ENCODE data around the gene RASA3. TPM values are rescaled to one million over a fixed set of nuclear protein-coding genes. Genes with fewer than 3 reads are reported as not detected.

The RASA3 gene
- polyA plus RNA-seq, 1 donor from 2014 or later: 8.5 TPM

GRCh38 chr13:114034481-114034891 lies 97.9 kb downstream of the RASA3 start:
- H3K79me2 ChIP-seq (replicated peaks; ENCODE audit: insufficient read depth, low read length): no peaks in the 10 kb centered on the region
- H2AFZ ChIP-seq (ENCODE audit: low read depth, low read length): no peak overlapping the region
- H3K27ac ChIP-seq (ENCODE audit: low read length): no peak overlapping the region

GRCh38 chr13:114033541-114034315 lies 98.7 kb downstream of the RASA3 start:
- no peaks in the 10 kb centered on the region for H3F3A ChIP-seq (ENCODE audit: insufficient read depth, low read length, poor library complexity, severe bottlenecking)
- H3K27me3 ChIP-seq (ENCODE audit: insufficient read depth, low read depth, low read length): no peaks in the 10 kb centered on the region
- H3K4me2 ChIP-seq (ENCODE audit: low read length): no peak overlapping the region
- H4K20me1 ChIP-seq (ENCODE audit: insufficient read depth): no peaks in the 10 kb centered on the region
- H3K9ac ChIP-seq (ENCODE audit: low read length): no peak overlapping the region
- no peak overlapping the region for H3K27ac ChIP-seq (ENCODE audit: low read length)
- H2AFZ ChIP-seq (ENCODE audit: low read depth, low read length): no peak overlapping the region
- H3K4me3 ChIP-seq (ENCODE audit: low read length): no peak overlapping the region
- peaks cover under 1% of the 10 kb centered on the region for H3K9me3 ChIP-seq (ENCODE audit: low read length)
- H3K79me2 ChIP-seq (replicated peaks; ENCODE audit: insufficient read depth, low read length): no peaks in the 10 kb centered on the region
- H3K36me3 ChIP-seq (ENCODE audit: insufficient read depth, low read length): no peaks in the 10 kb centered on the region
- no peaks in the 10 kb centered on the region for H3K9me2 ChIP-seq (ENCODE audit: insufficient read depth, low read length)
- TF ChIP-seq EP300 (conservative IDR thresholded peaks at IDR 0.05; ENCODE audit: poor library complexity, severe bottlenecking) (no peak), TAF1 (IDR thresholded peaks at IDR 0.05; ENCODE audit: low read depth) (no peak), EZH2 (IDR thresholded peaks at IDR 0.05; ENCODE audit: borderline replicate concordance, insufficient read depth, low read length, poor library complexity, severe bottlenecking) (no peak), REST (IDR thresholded peaks at IDR 0.05; ENCODE audit: borderline replicate concordance) (no peak), CTCF (IDR thresholded peaks at IDR 0.05; ENCODE audit: poor library complexity, severe bottlenecking) (no peak), MXI1 (conservative IDR thresholded peaks at IDR 0.05; ENCODE audit: poor library complexity, severe bottlenecking) (no peak), RAD21 (conservative IDR thresholded peaks at IDR 0.05) (no peak), POLR2AphosphoS5 (IDR thresholded peaks at IDR 0.05) (no peak), SMC3 (conservative IDR thresholded peaks at IDR 0.05; ENCODE audit: poor library complexity) (no peak)

More at GRCh38 chr13:114034481-114034891, 97.9 kb downstream of the RASA3 start:
- peaks cover 6% of the 10 kb centered on the region for H3K9me3 ChIP-seq (ENCODE audit: low read length)
- no peaks in the 10 kb centered on the region for H4K20me1 ChIP-seq (ENCODE audit: insufficient read depth)
- no peak overlapping the region for H3K4me2 ChIP-seq (ENCODE audit: low read length)
- no peak overlapping the region for H3K9ac ChIP-seq (ENCODE audit: low read length)
- no peaks in the 10 kb centered on the region for H3K36me3 ChIP-seq (ENCODE audit: insufficient read depth, low read length)
- no peaks in the 10 kb centered on the region for H3F3A ChIP-seq (ENCODE audit: insufficient read depth, low read length, poor library complexity, severe bottlenecking)
- no peaks in the 10 kb centered on the region for H3K27me3 ChIP-seq (ENCODE audit: insufficient read depth, low read depth, low read length)
- H3K4me3 ChIP-seq (ENCODE audit: low read length): no peak overlapping the region
- H3K9me2 ChIP-seq (ENCODE audit: insufficient read depth, low read length): no peaks in the 10 kb centered on the region
- TF ChIP-seq EP300 (conservative IDR thresholded peaks at IDR 0.05; ENCODE audit: poor library complexity, severe bottlenecking) (no peak), CTCF (IDR thresholded peaks at IDR 0.05; ENCODE audit: poor library complexity, severe bottlenecking) (no peak)
